GM12801 (cell line): Measurements from ENCODE around the gene LSM3.

Experiments used
- CTCF ChIP-seq: IDR thresholded peaks from one replicate; pipeline ENCODE4 v1.5.1; 2011; ENCODE audit warnings: control low read depth; ENCODE audit not compliant: insufficient read length; ENCODE audit errors: extremely low read depth

The LSM3 gene

GRCh38 chr3:14148041-14148985 is 30.3 kb upstream of the LSM3 start:
- TF ChIP-seq CTCF, result no peak

- no peak for TF ChIP-seq CTCF
These were observed 28.5 kb upstream of the LSM3 start for GRCh38 chr3:14150078-14150477.

GRCh38 chr3:14150491-14151230 is 28.0 kb upstream of the LSM3 start:
- no peak for TF ChIP-seq CTCF

GRCh38 chr3:14151471-14152083 is 27.0 kb upstream of the LSM3 start:
- no peak for TF ChIP-seq CTCF

- TF ChIP-seq CTCF, result no peak
These were observed 26.2 kb upstream of the LSM3 start for GRCh38 chr3:14152233-14152962.

- TF ChIP-seq CTCF, result no peak
These were observed 25.7 kb upstream of the LSM3 start for GRCh38 chr3:14152963-14153355.
